AG09309 (cell line): ENCODE results near the gene SLC9C2.
"Not testable (repeated sequence)": the region's sequence is repeated elsewhere in the genome, so short reads cannot be mapped to it uniquely, and the experiment has no call there.

Source experiments
- DNase-seq: peaks from one replicate; pipeline ENCODE4 v3.0.0-alpha.2; 2010; ENCODE audit warnings: low read depth
- H3K4me3 ChIP-seq: 2 replicates; pipeline ENCODE4 v1.5.1; 2011; ENCODE audit warnings: mild to moderate bottlenecking, low read depth, low read length, moderate library complexity; ENCODE audit not compliant: control insufficient read depth
- CTCF ChIP-seq: IDR thresholded peaks from 2 replicates; pipeline ENCODE4 v1.5.1; 2011; ENCODE audit warnings: mild to moderate bottlenecking, low read depth, low read length, inconsistent platforms; ENCODE audit not compliant: insufficient read depth, control insufficient read depth; ENCODE audit errors: missing control alignments

Gene SLC9C2

GRCh38 chr1:173529106-173529505 lies 73.8 kb downstream of the SLC9C2 start:
- H3K4me3 ChIP-seq: no peak overlapping the region
- TF ChIP-seq CTCF: no peak
- no peak for DNase-seq

- DNase-seq: no peak
- H3K4me3 ChIP-seq: no peak overlapping the region
- TF ChIP-seq CTCF: no peak
Observed at GRCh38 chr1:173527151-173527826, 75.6 kb downstream of the SLC9C2 start.

GRCh38 chr1:173525926-173526325 lies 76.9 kb downstream of the SLC9C2 start:
- TF ChIP-seq CTCF: no peak
- no peak overlapping the region for H3K4me3 ChIP-seq
- DNase-seq: no peak

GRCh38 chr1:173523329-173523728 lies 79.5 kb downstream of the SLC9C2 start:
- no peak for TF ChIP-seq CTCF
- H3K4me3 ChIP-seq: no peak overlapping the region
- no peak for DNase-seq

GRCh38 chr1:173520799-173521198 lies 82.1 kb downstream of the SLC9C2 start:
- no peak for TF ChIP-seq CTCF
- no peak overlapping the region for H3K4me3 ChIP-seq
- no peak for DNase-seq

- H3K4me3 ChIP-seq, DNase-seq: not testable (repeated sequence)
Observed at GRCh38 chr1:173514503-173514902, 88.4 kb downstream of the SLC9C2 start.

- no peak for TF ChIP-seq CTCF
- no peak for DNase-seq
- H3K4me3 ChIP-seq: no peak overlapping the region
Observed at GRCh38 chr1:173509797-173510196, 93.1 kb downstream of the SLC9C2 start.
